Measurements from ENCODE around the gene GALNT14. TPM values are rescaled to one million over a fixed set of nuclear protein-coding genes. Genes with fewer than 3 reads are reported as not detected.

Gene GALNT14
- total and polyA plus RNA-seq, 2 of the 8 experiments (the other 6 are each of a cell fraction or from before 2014, with no cell fraction given): 13.0 to 13.7 TPM

- no peaks in the 10 kb centered on the region for H3K23me2 ChIP-seq (ENCODE audit: low read depth, low read length)
- H4K20me1 ChIP-seq (replicated peaks in 1 of 2; ENCODE audit: control insufficient read depth in 1 of 2, insufficient read depth in 2 of 2, low read length in 2 of 2): no peaks in the 10 kb centered on the region
- DNase-seq (ENCODE audit: low read depth in 1 of 2, low spot score in 2 of 2) (no peak), FAIRE-seq (no peak)
- H3K79me1 ChIP-seq (ENCODE audit: low read depth, low read length): no peaks in the 10 kb centered on the region; the same call in 1 of the 2 replicates
- H3K23ac ChIP-seq (ENCODE audit: insufficient read length): no peak overlapping the region
- no peak overlapping the region for H3K9ac ChIP-seq (replicated peaks in 1 of 4; ENCODE audit: extremely low read depth in 1 of 4, low read depth in 3 of 4, low read length in 3 of 4)
- no peak overlapping the region for H3K4ac ChIP-seq (replicated peaks; ENCODE audit: insufficient read length, low read depth, low read length)
- no peak overlapping the region for H2BK120ac ChIP-seq (replicated peaks; ENCODE audit: low read depth, low read length)
- H3K4me1 ChIP-seq (replicated peaks in 1 of 4; ENCODE audit: control insufficient read depth in 3 of 4, insufficient read depth in 4 of 4, low read length in 3 of 4): peaks cover 0 to 5% (median 2%) of the 10 kb centered on the region in 4 experiments; a peak in 4 of 7 replicates
- no peak overlapping the region for H4K5ac ChIP-seq (ENCODE audit: insufficient read length, low read depth, low read length)
- no peaks in the 10 kb centered on the region for H3K36me3 ChIP-seq (ENCODE audit: control insufficient read depth in 2 of 4, insufficient read depth in 4 of 4, low read length in 3 of 4)
- no peak overlapping the region for H4K8ac ChIP-seq (ENCODE audit: extremely low read depth, insufficient read depth, low read length)
- H3K9me3 ChIP-seq (ENCODE audit: insufficient read depth in 2 of 2, low read depth in 1 of 2, low read length in 1 of 2): no peaks in the 10 kb centered on the region
- H3K56ac ChIP-seq (replicated peaks; ENCODE audit: insufficient read length, low read depth, low read length): no peak overlapping the region
- H2BK5ac ChIP-seq (ENCODE audit: low read depth, low read length): no peak overlapping the region
- ChIA-PET POLR2A (ENCODE audit: partially characterized antibody) (no interaction called here), CTCF (ENCODE audit: partially characterized antibody) (interaction anchor here (0.6 to 5.2 kb wide), 6 partner anchors 11 to 179 kb away, joined by 3 to 25 read pairs (median 4); no protein-coding TSS in a partner anchor)
- H3K4me2 ChIP-seq (ENCODE audit: insufficient read depth in 1 of 2, low read depth in 2 of 2, low read length in 2 of 2): no peak overlapping the region
- no peak overlapping the region for H3K14ac ChIP-seq (ENCODE audit: insufficient read length)
- no peak overlapping the region for H2AK5ac ChIP-seq (ENCODE audit: low read depth, low read length)
- WGBS, 2 experiments (ENCODE audit: extremely low coverage in 1 of 2, insufficient coverage in 1 of 2, insufficient read length in 1 of 2, insufficient replicate concordance in 2 of 2, low coverage in 1 of 2, low lambda C conversion rate in 2 of 2, missing lambda C conversion rate in 1 of 2): 82% methylated on average over 4 of the region's 4 CpGs; no CpG with 5 or more reads in 1 of the 2 experiments
- no peak overlapping the region for H2BK12ac ChIP-seq (ENCODE audit: low read depth, low read length)
- no peaks in the 10 kb centered on the region for H3K27me3 ChIP-seq (replicated peaks in 1 of 4; ENCODE audit: control insufficient read depth in 3 of 4, extremely low read depth in 1 of 4, insufficient read depth in 3 of 4, low read length in 3 of 4)
- H3K18ac ChIP-seq (ENCODE audit: extremely low read depth, low read length): no peak overlapping the region; the same call in 1 of the 2 replicates
- H3K27ac ChIP-seq (ENCODE audit: low read depth, low read length): no peak overlapping the region
- H2AFZ ChIP-seq (ENCODE audit: low read length): no peak overlapping the region
- no peak overlapping the region for H2BK20ac ChIP-seq (ENCODE audit: low read length)
- H3K79me2 ChIP-seq (ENCODE audit: control insufficient read depth in 1 of 2, insufficient read depth in 2 of 2, low read length in 2 of 2): no peaks in the 10 kb centered on the region
- no peak overlapping the region for H3K4me3 ChIP-seq (ENCODE audit: extremely low read depth in 1 of 4, insufficient read depth in 2 of 4, low read depth in 3 of 4, low read length in 4 of 4)
- no peak overlapping the region for H2BK15ac ChIP-seq (ENCODE audit: low read length)
- no peak overlapping the region for H4K91ac ChIP-seq (replicated peaks; ENCODE audit: insufficient read length, low read length)
- TF ChIP-seq CBX8 (IDR thresholded peaks at IDR 0.05; ENCODE audit: borderline replicate concordance, low read depth, low read length) (no peak), NANOG (IDR thresholded peaks at IDR 0.05; ENCODE audit: insufficient read depth, low read depth, low read length, poor library complexity, severe bottlenecking) (no peak), EP300 (IDR thresholded peaks at IDR 0.05; ENCODE audit: borderline replicate concordance in 1 of 2, low read depth in 2 of 2, low read length in 2 of 2) (no peak), RFX5 (IDR thresholded peaks at IDR 0.05; ENCODE audit: borderline replicate concordance, low read depth, low read length) (no peak), TCF12 (IDR thresholded peaks at IDR 0.05; ENCODE audit: low read depth, low read length) (no peak), ATF3 (IDR thresholded peaks at IDR 0.05; ENCODE audit: insufficient read depth, low read depth, low read length) (no peak), KDM4A (IDR thresholded peaks at IDR 0.05; ENCODE audit: low read depth, low read length, severe bottlenecking) (no peak), BCL11A (IDR thresholded peaks at IDR 0.05; ENCODE audit: low read depth in 2 of 2, low read length in 2 of 2) (no peak), JUND (IDR thresholded peaks at IDR 0.05; ENCODE audit: low read length) (no peak), TAF1 (IDR thresholded peaks at IDR 0.05; ENCODE audit: low read depth, low read length) (no peak), CTBP2 (IDR thresholded peaks at IDR 0.05; ENCODE audit: borderline replicate concordance, insufficient read depth, insufficient read length, low read length) (no peak), EGR1 (IDR thresholded peaks at IDR 0.05; ENCODE audit: borderline replicate concordance, low read depth, low read length) (no peak)
Measured at GRCh38 chr2:30990671-30991070, 147.6 kb downstream of the GALNT14 start.

All from H1 (cell line).